ENCODE results near the gene DPM3. TPM values are rescaled to one million over a fixed set of nuclear protein-coding genes. Genes with fewer than 3 reads are reported as not detected.
A peak's percentile ranks its signal among the peaks of the same experiment; 100 is the strongest.

DPM3 gene
- total and polyA plus RNA-seq, 2 of the 13 experiments (the other 11 are each of a cell fraction or from before 2014, with no cell fraction given): 23.2 to 53.4 TPM

DNA sequence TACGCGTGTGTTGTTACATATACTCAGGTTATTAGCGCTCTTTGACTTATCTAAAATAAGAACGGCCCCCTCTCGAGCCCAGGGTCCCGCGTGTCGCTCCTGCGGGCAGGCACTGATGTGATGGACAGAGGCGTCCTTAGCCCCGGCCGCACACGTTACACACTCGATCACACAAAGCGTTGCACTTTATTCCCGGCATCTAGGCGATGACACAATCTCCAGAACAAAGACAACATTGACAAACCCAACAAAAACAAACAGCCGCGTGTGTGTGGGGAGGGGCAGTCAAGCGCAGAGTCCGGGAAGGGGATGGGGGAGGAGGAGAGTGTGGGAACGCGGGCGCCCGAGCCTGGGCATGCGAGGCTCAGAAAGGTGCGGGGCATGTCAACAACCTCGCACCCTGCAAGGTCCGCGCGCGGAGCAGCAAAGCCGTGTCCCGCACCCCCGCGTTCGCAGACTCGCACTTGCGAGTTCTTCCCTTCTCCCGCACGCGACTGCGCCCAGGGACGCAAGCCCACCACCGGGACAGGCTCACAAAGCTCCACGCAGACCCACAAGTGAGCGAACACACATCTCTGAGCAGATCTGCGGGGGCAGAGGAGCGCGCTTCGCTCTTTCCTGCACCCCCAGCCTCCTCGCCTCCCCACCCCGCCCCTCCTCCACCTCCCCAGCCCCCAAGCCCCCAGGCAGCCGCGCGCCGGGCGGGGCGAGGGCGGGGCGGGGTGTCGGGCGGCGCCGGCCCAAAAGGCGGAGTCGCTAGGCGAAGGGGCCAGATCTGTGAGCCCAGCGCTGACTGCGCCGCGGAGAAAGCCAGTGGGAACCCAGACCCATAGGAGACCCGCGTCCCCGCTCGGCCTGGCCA is 13.0 kb downstream of the DPM3 start, which contains the start of gene EFNA1 (continued):
- TF ChIP-seq FOXP4 (CRISPR knock-in tag; IDR thresholded peaks at IDR 0.05): peak; percentile 96
- TF ChIP-seq ZFY (CRISPR knock-in tag; IDR thresholded peaks at IDR 0.05): peak; percentile 71
- TF ChIP-seq YEATS2 (CRISPR knock-in tag; IDR thresholded peaks at IDR 0.05; ENCODE audit: borderline replicate concordance): peak; percentile 78; the same call in 1 of the 2 replicates
- TF ChIP-seq THAP11 (CRISPR knock-in tag; IDR thresholded peaks at IDR 0.05): peak; percentile 64
- TF ChIP-seq, protein P1, sequence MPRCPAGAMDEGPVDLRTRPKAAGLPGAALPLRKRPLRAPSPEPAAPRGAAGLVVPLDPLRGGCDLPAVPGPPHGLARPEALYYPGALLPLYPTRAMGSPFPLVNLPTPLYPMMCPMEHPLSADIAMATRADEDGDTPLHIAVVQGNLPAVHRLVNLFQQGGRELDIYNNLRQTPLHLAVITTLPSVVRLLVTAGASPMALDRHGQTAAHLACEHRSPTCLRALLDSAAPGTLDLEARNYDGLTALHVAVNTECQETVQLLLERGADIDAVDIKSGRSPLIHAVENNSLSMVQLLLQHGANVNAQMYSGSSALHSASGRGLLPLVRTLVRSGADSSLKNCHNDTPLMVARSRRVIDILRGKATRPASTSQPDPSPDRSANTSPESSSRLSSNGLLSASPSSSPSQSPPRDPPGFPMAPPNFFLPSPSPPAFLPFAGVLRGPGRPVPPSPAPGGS (CRISPR knock-in tag; IDR thresholded peaks at IDR 0.05): no peak; the same call in 1 of the 2 replicates
- TF ChIP-seq DNMT3B (CRISPR knock-in tag; conservative IDR thresholded peaks at IDR 0.05): no peak
- TF ChIP-seq CC2D1A (CRISPR knock-in tag; IDR thresholded peaks at IDR 0.05): no peak
- TF ChIP-seq ZNF430 (CRISPR knock-in tag; IDR thresholded peaks at IDR 0.05): no peak; the same call in 1 of the 2 replicates
- no peak for TF ChIP-seq HNRNPH1 (optimal IDR thresholded peaks at IDR 0.05; ENCODE audit: low read depth, low read length)
- TF ChIP-seq ZMAT3 (CRISPR knock-in tag; conservative IDR thresholded peaks at IDR 0.05): no peak
- TF ChIP-seq, protein P2, sequence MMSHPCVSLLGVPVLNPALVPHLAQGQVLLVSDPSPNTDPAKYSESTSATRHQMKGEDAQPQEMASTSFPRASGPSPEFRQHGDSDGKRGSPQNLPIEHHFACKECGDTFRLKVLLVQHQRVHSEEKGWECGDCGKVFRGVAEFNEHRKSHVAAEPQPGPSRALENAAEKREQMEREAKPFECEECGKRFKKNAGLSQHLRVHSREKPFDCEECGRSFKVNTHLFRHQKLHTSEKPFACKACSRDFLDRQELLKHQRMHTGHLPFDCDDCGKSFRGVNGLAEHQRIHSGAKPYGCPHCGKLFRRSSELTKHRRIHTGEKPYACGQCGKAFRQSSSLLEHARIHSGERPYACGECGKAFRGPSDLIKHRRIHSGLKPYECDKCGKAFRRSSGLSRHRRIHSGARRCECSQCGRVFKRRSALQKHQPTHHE (CRISPR knock-in tag; IDR thresholded peaks at IDR 0.05; ENCODE audit: borderline replicate concordance): 0 out of 2 replicates have a peak, but pooled peaks have one; percentile 69
- peak; percentile 96 for TF ChIP-seq TBX3 (IDR thresholded peaks at IDR 0.05; ENCODE audit: borderline replicate concordance)
- TF ChIP-seq SCMH1 (CRISPR knock-in tag; IDR thresholded peaks at IDR 0.05; ENCODE audit: borderline replicate concordance): no peak
- peak; percentile 89 for TF ChIP-seq HDAC2 (CRISPR knock-in tag; IDR thresholded peaks at IDR 0.05)
- TF ChIP-seq ZNF143 (CRISPR knock-in tag; IDR thresholded peaks at IDR 0.05): peak; percentile 48; the same call in 1 of the 2 replicates
- peak; percentile 91 for TF ChIP-seq HMG20A (CRISPR knock-in tag; IDR thresholded peaks at IDR 0.05; ENCODE audit: borderline replicate concordance)
- peak; percentile 51; the same call in 1 of the 2 replicates for TF ChIP-seq SIN3B (IDR thresholded peaks at IDR 0.05; ENCODE audit: low read length)
- peak; percentile 98 for TF ChIP-seq HNRNPLL (IDR thresholded peaks at IDR 0.05; ENCODE audit: low read depth, low read length, poor library complexity, severe bottlenecking)
- no peak; the same call in 1 of the 2 replicates for TF ChIP-seq ZNF674 (CRISPR knock-in tag; IDR thresholded peaks at IDR 0.05; ENCODE audit: low read depth)
- peak; percentile 97 for TF ChIP-seq TGIF2 (CRISPR knock-in tag; IDR thresholded peaks at IDR 0.05)
- TF ChIP-seq HHEX (CRISPR knock-in tag; IDR thresholded peaks at IDR 0.05): 0 out of 2 replicates have a peak, but pooled peaks have one; percentile 60
- TF ChIP-seq GPN1 (CRISPR knock-in tag; IDR thresholded peaks at IDR 0.05; ENCODE audit: borderline replicate concordance): no peak
- TF ChIP-seq KLF12 (CRISPR knock-in tag; IDR thresholded peaks at IDR 0.05; ENCODE audit: borderline replicate concordance): peak; percentile 49; the same call in 1 of the 2 replicates
- no peak for TF ChIP-seq ZNF180 (CRISPR knock-in tag; IDR thresholded peaks at IDR 0.05; ENCODE audit: borderline replicate concordance, low read depth)
- peak; percentile 72; the same call in 1 of the 2 replicates for TF ChIP-seq ZFX (CRISPR knock-in tag; IDR thresholded peaks at IDR 0.05; ENCODE audit: low read depth)
- peak; percentile 83; the same call in 1 of the 2 replicates for TF ChIP-seq DPF2 (CRISPR knock-in tag; IDR thresholded peaks at IDR 0.05; ENCODE audit: borderline replicate concordance, low read depth)
